ENCODE results near the gene SLC2A5.
A peak's percentile ranks its signal among the peaks of the same experiment; 100 is the strongest.

SLC2A5 gene

DNA sequence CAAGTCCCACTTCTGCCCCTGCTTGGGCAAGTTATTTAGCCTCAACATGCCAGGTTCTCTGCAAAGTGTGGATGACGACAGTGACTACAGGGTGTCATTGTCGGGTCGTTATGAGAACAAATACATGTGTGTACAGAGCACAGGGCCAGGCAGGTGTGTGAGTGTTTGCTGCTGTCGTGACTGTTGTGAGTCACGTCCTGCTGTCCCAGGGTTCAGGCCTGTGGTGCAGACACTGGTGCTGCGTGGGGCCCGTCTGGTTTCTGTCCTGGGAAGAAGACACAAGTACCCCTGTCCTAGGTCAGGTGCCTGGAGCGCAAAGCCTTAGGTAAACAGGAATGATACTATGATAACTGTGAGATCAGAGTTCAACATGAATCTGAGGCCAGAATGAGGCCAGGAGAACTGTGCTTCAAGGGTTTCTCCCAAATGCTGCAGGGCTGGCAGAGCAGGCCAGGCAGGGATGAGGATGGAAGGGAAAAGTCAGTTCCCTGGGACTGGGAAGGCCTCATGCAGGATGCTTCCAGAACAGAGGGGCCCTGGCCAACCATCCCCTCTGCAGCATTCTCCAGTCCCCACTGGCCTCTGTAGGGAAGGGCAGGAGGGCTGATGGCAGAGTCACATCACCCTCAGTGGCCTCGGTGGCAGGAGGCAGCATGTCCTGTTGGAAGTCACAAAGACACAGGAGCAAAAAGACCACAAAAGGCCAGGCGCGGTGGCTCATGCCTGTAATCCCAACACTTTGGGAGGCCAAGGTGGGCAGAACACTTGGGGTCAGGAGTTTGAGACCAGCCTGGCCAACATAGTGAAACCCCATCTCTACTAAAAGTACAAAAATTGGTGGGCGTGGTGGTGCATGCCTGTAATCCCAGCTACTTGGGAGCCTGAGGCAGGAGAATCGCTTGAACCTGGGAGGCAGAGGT, 43.8 kb upstream of the SLC2A5 start:
- H3K4me3 ChIP-seq (replicated peaks; ENCODE audit: insufficient read depth, low read length) = no peak overlapping the region
- DNase-seq (ENCODE audit: low read depth in 1 of 2, low spot score in 1 of 2) = no peak
- H3K27ac ChIP-seq (replicated peaks) = no peak overlapping the region
- no peaks in the 10 kb centered on the region for H3K27me3 ChIP-seq (ENCODE audit: insufficient read depth, poor library complexity, severe bottlenecking)
- TF ChIP-seq, protein P1, sequence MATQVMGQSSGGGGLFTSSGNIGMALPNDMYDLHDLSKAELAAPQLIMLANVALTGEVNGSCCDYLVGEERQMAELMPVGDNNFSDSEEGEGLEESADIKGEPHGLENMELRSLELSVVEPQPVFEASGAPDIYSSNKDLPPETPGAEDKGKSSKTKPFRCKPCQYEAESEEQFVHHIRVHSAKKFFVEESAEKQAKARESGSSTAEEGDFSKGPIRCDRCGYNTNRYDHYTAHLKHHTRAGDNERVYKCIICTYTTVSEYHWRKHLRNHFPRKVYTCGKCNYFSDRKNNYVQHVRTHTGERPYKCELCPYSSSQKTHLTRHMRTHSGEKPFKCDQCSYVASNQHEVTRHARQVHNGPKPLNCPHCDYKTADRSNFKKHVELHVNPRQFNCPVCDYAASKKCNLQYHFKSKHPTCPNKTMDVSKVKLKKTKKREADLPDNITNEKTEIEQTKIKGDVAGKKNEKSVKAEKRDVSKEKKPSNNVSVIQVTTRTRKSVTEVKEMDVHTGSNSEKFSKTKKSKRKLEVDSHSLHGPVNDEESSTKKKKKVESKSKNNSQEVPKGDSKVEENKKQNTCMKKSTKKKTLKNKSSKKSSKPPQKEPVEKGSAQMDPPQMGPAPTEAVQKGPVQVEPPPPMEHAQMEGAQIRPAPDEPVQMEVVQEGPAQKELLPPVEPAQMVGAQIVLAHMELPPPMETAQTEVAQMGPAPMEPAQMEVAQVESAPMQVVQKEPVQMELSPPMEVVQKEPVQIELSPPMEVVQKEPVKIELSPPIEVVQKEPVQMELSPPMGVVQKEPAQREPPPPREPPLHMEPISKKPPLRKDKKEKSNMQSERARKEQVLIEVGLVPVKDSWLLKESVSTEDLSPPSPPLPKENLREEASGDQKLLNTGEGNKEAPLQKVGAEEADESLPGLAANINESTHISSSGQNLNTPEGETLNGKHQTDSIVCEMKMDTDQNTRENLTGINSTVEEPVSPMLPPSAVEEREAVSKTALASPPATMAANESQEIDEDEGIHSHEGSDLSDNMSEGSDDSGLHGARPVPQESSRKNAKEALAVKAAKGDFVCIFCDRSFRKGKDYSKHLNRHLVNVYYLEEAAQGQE (IDR thresholded peaks at IDR 0.05; ENCODE audit: insufficient replicate concordance, low read depth) = no peak
- TF ChIP-seq POLR2AphosphoS5 (IDR thresholded peaks at IDR 0.05; ENCODE audit: low read depth) (no peak), GABPA (IDR thresholded peaks at IDR 0.05; ENCODE audit: low read depth) (no peak), SPI1 (IDR thresholded peaks at IDR 0.05; ENCODE audit: borderline replicate concordance, low read depth) (no peak)
- TF ChIP-seq, protein P2, sequence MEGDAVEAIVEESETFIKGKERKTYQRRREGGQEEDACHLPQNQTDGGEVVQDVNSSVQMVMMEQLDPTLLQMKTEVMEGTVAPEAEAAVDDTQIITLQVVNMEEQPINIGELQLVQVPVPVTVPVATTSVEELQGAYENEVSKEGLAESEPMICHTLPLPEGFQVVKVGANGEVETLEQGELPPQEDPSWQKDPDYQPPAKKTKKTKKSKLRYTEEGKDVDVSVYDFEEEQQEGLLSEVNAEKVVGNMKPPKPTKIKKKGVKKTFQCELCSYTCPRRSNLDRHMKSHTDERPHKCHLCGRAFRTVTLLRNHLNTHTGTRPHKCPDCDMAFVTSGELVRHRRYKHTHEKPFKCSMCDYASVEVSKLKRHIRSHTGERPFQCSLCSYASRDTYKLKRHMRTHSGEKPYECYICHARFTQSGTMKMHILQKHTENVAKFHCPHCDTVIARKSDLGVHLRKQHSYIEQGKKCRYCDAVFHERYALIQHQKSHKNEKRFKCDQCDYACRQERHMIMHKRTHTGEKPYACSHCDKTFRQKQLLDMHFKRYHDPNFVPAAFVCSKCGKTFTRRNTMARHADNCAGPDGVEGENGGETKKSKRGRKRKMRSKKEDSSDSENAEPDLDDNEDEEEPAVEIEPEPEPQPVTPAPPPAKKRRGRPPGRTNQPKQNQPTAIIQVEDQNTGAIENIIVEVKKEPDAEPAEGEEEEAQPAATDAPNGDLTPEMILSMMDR (IDR thresholded peaks at IDR 0.05; ENCODE audit: insufficient read depth, low read length) = no peak

DNA sequence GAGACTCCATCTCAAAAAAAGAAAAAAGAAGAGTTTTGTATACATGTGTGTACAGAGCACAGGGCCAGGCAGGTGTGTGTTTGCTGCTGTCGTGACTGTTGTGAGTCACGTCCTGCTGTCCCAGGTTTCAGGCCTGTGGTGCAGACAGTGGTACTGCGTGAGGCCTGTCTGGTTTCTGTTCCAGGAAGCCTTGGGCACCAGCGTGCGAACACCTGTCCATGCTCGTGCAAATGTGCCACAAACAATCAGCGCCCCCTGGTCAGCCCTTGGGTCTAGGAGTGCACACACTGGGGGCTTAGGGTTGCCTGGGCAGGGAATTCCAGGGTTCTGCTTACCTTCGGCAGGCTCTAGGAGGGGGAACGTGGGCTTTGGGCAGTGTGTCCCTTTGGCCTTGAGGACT, 42.5 kb upstream of the SLC2A5 start:
- Histone ChIP-seq H3K27ac (replicated peaks) (no peak overlapping the region), H3K27me3 (ENCODE audit: insufficient read depth, poor library complexity, severe bottlenecking) (no peaks in the 10 kb centered on the region), H3K4me3 (replicated peaks; ENCODE audit: insufficient read depth, low read length) (no peak overlapping the region)
- TF ChIP-seq, protein P1 (IDR thresholded peaks at IDR 0.05; ENCODE audit: insufficient replicate concordance, low read depth) = no peak
- no peak for TF ChIP-seq POLR2AphosphoS5 (IDR thresholded peaks at IDR 0.05; ENCODE audit: low read depth)
- no peak for DNase-seq (ENCODE audit: low read depth in 1 of 2, low spot score in 1 of 2)

DNA sequence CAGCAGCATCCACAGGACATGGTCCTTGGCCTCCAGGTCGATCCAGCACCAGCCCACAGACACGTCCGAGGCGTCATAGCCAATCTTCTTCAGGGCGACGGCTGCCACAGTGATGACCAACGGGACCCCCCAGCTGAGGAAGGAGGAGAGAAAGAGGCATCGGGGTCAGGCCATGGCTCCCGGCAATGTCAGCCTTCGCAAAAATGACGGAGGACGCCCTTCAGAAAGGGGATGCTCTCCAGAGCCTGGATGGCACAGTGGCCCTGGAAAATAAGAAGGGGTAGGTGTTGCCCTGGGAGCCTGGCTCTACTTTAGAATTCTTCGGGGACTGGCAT, 41.9 kb upstream of the SLC2A5 start:
- Histone ChIP-seq H3K27ac (replicated peaks) (no peak overlapping the region), H3K27me3 (ENCODE audit: insufficient read depth, poor library complexity, severe bottlenecking) (no peaks in the 10 kb centered on the region), H3K4me3 (replicated peaks; ENCODE audit: insufficient read depth, low read length) (no peak overlapping the region)
- DNase-seq (ENCODE audit: low read depth in 1 of 2, low spot score in 1 of 2) = no peak
- TF ChIP-seq, protein P1 (IDR thresholded peaks at IDR 0.05; ENCODE audit: insufficient replicate concordance, low read depth) = no peak
- TF ChIP-seq SPI1 (IDR thresholded peaks at IDR 0.05; ENCODE audit: borderline replicate concordance, low read depth) (no peak), POLR2AphosphoS5 (IDR thresholded peaks at IDR 0.05; ENCODE audit: low read depth) (no peak)

DNA sequence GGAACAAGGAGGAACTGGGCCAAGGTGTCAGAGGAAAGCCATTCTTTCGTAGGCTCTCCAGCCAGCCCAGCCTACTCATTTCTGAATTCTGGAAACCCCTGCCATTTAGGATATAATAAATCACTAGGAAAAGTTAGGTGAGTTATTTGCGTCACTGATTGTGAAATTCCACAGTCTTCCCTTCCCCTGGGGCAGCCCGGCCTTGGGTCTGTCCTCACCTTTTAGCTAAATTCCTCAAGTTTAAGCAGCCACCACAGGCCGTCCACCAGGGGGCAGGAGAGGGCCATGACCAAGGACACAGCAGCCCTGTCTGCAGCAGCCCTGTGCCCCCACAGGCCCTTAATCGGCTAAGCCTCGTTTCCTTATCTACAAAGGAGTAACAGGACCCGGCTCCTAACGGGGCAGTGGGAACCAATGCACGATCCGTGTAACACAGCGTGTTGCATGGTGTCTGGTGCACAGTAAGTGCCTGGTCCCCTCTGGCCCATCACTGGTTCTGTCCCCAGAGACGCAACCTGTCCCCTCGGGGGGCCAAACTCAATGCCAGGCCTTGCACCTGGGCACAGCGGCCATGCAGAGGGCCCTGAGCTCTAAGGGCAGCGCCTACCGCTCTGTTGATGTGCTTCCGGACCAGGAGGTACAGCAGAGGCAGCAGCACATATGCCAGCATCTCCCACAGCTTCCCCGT, 41.4 kb upstream of the SLC2A5 start:
- peak; percentile 85 to 88 for DNase-seq (ENCODE audit: low read depth in 1 of 2, low spot score in 1 of 2)
- no peak overlapping the region for H3K4me3 ChIP-seq (replicated peaks; ENCODE audit: insufficient read depth, low read length)
- H3K27ac ChIP-seq (replicated peaks) = no peak overlapping the region
- TF ChIP-seq, protein P1 (IDR thresholded peaks at IDR 0.05; ENCODE audit: insufficient replicate concordance, low read depth) = no peak
- TF ChIP-seq, protein P2 (IDR thresholded peaks at IDR 0.05; ENCODE audit: insufficient read depth, low read length) = peak; percentile 83
- TF ChIP-seq GABPA (IDR thresholded peaks at IDR 0.05; ENCODE audit: low read depth) (no peak), SPI1 (IDR thresholded peaks at IDR 0.05; ENCODE audit: borderline replicate concordance, low read depth) (no peak), POLR2AphosphoS5 (IDR thresholded peaks at IDR 0.05; ENCODE audit: low read depth) (no peak)
- no peaks in the 10 kb centered on the region for H3K27me3 ChIP-seq (ENCODE audit: insufficient read depth, poor library complexity, severe bottlenecking)

Data from HL-60 (cell line).